ENCODE results near the gene ANAPC5. TPM values are rescaled to one million over a fixed set of nuclear protein-coding genes. Genes with fewer than 3 reads are reported as not detected.
"Not testable (repeated sequence)": the region's sequence is repeated elsewhere in the genome, so short reads cannot be mapped to it uniquely, and the experiment has no call there.

The ANAPC5 gene
- total RNA-seq, 1 donor from 2014 or later, result 145 TPM

DNA sequence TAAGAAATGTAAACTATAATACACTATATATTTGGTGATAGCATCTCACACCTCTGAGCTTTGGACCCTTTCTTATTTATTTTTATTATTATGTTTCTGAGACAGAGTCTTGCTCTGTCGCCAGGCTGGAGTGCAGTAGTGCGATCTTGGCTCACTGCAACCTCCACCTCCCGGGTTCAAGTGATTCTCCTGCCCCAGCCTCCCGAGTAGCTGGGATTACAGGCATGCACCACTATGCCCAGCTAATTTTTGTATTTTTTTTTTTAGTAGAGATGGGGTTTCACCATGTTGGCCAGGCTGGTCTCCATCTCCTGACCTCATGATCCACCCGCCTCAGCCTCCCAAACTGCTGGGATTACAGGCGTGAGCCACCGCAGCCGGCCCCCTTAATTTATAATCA is 44.8 kb downstream of the ANAPC5 start:
- DNase-seq, result not testable (repeated sequence)

GRCh38 chr12:121304306-121304705 is 47.9 kb downstream of the ANAPC5 start:
- no peak for DNase-seq

GRCh38 chr12:121301876-121302275 is 50.3 kb downstream of the ANAPC5 start:
- DNase-seq, result peak; percentile 24

DNA sequence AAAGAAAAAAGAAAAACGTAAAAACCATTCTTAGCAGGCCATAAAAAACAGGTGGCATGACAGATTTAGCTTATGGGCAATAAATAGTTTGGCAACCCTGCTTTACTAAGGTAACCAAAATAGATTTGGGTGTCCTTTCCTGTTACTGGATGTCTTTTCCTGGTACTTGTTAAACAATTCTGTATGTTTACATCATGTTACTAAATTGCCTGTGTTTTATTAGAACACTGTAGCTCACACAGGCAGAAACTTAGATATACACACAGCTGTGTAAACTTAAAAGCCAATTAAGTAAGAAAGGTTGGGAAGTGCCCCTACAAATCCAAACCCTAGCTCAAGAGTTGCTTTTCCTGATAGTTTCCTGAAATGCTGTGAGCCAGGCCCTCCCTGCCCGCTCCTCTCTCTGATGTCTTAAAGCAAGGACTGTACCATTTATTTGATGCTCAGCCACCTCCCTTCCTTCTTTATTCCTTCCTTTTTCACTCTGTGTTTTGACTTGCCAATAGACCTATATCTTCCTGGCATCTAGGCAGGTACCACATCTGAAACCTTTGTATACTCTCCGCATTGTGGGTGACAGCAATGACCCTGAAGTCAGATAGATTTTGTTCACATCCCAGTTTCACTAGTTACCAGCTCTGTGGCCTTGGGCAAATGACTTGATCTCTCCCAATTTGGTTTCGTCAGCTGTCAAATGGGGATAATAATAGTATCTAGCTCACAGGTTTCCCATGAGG is 52.0 kb downstream of the ANAPC5 start:
- peak; percentile 51 for DNase-seq

DNA sequence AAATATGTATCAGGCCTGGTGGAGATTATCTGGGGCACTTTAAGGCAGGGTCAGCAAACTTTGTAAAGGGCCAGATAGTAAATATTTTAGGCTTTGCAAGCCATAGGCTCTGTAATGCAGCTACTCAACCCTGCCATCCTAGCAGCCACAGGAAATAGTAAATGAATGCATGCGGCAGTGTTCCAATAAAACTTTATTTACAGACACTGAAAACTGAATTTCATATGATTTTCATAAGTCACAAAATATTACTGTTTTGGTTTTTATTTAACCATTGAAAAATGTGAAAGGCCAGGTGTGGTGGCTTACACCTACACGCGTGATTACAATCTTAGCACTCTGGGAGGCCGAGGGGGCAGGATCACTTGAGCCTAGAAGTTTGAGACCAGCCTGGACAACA is 52.5 kb downstream of the ANAPC5 start:
- no peak for DNase-seq

DNA sequence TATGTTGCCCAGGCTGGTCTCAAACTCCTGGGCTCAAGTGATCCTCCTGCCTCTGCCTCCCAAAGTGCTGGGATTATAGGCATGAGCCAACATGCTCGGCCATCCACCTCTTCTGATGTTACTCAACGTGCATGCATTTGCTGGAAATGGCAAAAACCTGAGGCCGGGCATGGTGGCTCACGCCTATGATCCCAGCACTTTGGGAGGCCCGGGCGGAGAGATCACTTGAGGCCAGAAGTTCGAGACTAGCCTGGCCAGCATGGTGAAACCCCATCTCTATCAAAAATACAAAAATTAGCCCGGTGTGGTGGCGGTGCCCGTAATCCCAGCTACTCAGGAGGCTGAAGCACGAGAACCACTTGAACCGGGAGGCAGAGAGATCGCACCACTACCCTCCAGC is 53.8 kb downstream of the ANAPC5 start:
- DNase-seq, result not testable (repeated sequence)

DNA sequence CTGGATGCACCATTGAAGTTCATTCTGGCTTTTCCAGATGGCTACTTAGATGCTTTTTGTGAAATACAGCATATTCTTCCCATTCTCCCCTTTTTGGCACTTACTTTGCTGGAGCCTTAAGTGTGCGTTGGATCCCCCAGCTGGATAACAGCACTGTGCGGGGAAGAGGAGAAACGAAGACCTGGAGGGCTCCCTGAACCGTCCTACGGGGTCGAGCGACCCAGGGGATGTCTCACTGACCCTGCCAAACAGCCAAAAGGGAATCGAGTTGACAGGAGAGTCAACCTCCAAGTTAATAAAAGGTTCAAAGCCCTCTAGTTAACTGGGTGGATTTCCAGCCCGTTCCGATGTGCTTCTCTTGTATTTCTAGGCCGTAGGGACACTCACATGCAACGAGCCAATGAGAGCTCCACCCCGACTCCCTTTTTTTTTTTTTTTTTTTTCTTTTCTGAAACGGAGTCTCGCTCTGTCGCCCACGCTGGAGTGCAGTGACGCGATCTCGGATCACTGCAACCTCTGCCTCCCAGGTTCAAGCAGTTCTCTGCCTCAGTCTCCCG is 54.7 kb downstream of the ANAPC5 start:
- peak; percentile 28 for DNase-seq

GRCh38 chr12:121296618-121297434 is 55.4 kb downstream of the ANAPC5 start, which contains the start of gene CAMKK2:
Gene CAMKK2 (minus strand): TSS chr12:121296709. CDS start chr12:121274526, 22,183 bp downstream.
- peak; percentile 89 for DNase-seq

DNA sequence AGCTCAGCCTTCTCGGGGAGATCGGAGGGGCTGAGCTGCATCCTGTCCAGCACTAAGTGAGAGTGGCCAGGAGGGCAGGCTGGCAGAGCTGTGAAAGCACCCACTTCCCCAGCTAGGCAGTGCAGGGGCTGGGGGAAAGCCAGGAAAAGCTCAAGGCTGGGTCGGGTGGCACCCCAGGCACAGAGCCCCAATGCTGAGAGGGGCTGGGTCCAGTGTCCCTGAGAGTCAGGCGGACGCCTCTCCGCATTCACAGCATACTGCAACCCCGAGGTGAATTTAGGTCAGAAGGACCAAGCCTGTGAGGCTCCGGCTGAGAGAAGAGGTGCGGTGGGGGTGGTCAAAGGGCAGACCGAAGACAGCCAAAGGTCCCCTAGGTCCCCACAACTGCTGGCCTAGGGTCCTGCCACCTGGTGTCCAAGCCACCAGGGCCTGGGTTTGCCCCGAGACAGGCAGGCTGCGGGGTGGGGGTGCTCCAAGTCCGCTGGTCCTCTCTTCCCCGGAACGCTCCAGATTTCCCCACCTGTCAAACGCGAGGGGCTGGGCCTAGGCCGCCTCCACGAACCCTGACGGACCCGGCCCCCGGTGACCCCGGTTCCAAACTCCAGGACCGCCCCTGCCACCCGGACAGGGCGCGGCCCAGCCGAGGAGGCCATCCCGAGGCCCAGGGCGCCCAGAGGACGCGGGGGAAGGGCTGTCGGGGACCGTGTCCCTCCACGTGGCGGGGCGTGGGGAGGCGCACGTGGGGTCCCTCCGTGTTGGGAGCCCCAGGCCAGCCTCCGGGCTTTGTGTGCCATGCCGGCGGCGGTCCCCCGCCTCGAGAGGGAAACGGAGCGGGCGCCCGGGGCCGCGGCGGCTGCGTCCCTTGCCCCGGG is 56.2 kb downstream of the ANAPC5 start:
- DNase-seq, result peak; percentile 25

- DNase-seq, result peak; percentile 41
Measured at GRCh38 chr12:121295116-121295745, 57.0 kb downstream of the ANAPC5 start.

- no peak for DNase-seq
Measured at GRCh38 chr12:121294151-121294889, 57.9 kb downstream of the ANAPC5 start.

GRCh38 chr12:121293603-121294002 is 58.6 kb downstream of the ANAPC5 start:
- DNase-seq, result no peak

- DNase-seq, result no peak
Measured at GRCh38 chr12:121290410-121290809, 61.8 kb downstream of the ANAPC5 start.

DNA sequence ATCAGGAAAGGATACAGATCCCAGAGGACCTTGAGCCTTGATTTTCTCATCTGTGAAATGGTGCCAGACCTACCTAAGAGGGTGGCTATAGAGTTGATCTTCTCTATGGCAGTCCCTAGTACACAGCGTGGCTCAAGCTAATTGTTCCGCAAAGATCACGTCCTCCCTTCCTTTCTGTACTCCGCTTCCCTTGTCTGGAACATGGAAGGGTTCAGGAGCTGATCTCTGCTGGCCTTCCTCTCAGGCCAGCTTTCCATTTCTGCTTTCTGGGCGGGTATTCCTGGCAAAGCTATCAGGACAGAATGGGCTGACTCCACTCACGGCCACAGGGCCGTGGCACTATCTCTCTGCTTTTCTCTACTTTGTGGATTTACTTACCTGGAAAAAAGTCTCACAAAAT is 62.2 kb downstream of the ANAPC5 start:
- DNase-seq, result no peak

DNA sequence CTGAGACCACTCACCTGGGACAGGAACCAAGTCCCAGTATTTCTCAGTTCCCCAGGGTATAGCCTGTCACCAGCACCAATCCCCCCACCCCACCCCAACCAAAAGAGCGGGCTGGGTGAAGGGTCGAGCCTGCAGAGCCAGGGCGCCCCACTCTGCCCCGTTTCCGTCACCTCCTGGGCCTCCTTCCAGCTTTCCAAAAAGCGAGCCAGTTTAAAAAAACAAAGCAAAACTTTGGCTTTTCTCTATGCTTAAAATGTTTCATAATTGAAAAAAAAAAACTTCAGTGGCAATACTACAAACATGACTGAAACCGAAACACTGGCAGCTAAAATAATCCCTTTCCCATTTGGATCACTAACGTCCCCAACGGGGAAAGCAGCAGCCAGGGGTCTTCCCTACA is 63.2 kb downstream of the ANAPC5 start:
- no peak for DNase-seq

DNA sequence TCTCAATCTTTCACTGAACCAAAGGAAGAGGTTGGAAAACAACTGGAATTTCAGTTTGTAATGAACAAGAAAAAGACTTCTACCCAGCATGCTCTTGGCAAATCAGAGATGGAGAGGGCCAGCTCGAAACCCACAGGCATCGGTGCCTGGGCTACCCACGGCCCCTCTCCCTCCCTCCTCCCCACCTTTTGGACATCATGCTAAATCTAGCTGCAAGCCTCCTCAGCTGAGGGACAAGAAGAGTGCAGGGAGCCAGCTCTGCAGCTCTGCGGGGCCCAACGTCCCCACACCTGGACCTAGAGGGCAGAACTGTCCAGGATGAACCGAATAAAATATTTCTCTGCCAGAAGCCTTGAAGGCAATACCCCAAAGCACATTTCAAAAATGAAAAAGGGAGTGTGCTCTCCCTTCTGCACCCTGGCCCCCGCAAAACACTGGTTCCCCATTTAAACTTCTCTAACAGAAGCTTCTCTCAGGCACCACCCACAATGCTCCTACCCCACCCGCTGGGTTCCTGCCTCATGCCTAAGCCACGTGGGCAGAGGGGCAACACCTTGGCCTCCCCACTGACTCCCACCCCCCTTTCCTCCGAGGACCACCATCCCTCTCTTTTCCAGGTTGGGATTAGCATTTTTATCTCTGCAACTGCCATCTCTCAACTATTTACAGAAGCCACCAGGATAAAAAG is 63.9 kb downstream of the ANAPC5 start:
- DNase-seq, result no peak

DNA sequence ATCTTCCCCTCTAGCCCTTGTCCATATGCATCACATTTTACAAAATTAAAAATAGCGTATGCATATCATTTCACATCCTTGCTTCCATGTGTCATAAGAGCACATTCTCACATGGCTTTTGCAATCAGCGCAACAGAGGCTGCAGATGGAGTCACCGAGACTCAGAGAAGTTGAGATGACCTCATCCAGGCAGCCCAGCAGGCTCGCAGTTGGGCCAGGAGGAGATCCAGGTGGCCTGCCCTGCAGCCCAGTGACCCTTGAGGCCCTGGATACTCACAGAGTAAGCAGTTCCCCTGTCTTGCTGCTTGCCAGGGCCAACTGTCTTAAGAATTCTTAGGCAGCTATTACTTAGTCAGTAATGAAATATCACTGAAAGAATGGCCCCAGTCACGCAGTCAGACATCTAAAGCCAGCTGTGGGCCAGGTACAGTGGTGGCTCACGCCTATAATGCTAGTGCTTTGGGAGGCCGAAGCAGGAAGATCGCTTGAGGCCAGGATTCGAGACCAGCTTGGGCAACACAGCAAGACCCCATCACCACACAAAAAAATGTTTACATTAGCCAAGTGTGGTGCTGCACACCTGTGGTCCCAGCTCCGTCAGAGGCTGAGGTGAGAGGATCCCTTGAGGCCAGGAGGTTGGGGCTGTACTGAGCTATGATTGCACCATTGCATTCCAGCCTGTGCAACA is 64.8 kb downstream of the ANAPC5 start:
- DNase-seq, result no peak

DNA sequence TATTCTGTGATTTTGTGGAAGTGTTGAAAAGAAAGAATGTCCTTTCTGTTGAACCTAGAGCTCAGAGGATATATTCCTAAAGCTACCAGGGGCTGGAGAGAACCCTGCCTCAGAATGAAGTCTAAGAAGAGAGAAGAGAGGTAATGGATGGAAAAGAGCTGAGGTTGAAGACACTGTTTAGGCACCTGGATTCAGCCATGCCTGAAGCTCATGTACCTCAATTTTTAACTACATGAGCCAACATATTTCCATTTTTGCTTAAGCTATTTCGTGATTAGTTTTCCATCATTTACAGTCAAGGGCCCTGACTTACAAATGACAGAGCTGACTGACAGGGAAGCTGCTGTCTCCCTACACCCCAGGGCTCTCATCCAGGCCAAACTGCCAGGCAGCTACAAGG is 66.4 kb downstream of the ANAPC5 start:
- no peak for DNase-seq

- DNase-seq, result peak; percentile 58
Measured at GRCh38 chr12:121284551-121285390, 67.4 kb downstream of the ANAPC5 start.
